Measurements from ENCODE around the gene FKBP2. TPM values are rescaled to one million over a fixed set of nuclear protein-coding genes. Genes with fewer than 3 reads are reported as not detected.
A peak's percentile ranks its signal among the peaks of the same experiment; 100 is the strongest.

Gene FKBP2
- total and polyA plus RNA-seq, 2 of the 13 experiments (the other 11 are each of a cell fraction or from before 2014, with no cell fraction given), result 30.1 to 53.3 TPM

DNA sequence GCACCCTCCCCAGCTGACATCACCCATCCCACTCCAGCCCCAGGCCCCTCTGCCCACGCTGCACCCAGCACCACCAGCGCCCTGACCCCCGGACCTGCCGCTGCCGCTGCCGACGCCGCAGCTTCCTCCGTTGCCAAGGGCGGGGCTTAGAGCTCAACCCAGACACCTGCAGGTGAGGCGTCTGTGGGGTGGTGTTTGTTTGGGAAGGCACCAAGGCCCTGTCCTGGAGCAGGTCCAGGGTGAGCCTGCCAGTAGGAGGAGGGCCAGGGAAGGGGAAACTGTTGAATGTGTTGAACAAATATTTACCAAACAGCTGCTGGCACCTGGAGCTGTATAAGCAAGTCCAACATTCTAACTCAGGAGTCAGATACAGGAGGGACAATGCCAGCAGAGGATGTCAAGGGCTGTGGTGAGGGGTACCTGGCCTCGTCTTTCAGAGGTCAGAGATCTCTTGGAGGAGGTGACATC is 3.4 kb upstream of the FKBP2 start (continued):
- TF ChIP-seq, protein P1, sequence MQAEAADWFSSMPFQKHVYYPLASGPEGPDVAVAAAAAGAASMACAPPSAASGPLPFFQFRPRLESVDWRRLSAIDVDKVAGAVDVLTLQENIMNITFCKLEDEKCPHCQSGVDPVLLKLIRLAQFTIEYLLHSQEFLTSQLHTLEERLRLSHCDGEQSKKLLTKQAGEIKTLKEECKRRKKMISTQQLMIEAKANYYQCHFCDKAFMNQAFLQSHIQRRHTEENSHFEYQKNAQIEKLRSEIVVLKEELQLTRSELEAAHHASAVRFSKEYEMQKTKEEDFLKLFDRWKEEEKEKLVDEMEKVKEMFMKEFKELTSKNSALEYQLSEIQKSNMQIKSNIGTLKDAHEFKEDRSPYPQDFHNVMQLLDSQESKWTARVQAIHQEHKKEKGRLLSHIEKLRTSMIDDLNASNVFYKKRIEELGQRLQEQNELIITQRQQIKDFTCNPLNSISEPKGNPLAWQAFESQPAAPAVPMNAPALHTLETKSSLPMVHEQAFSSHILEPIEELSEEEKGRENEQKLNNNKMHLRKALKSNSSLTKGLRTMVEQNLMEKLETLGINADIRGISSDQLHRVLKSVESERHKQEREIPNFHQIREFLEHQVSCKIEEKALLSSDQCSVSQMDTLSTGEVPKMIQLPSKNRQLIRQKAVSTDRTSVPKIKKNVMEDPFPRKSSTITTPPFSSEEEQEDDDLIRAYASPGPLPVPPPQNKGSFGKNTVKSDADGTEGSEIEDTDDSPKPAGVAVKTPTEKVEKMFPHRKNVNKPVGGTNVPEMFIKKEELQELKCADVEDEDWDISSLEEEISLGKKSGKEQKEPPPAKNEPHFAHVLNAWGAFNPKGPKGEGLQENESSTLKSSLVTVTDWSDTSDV (CRISPR knock-in tag; IDR thresholded peaks at IDR 0.05), result peak; percentile 81; the same call in 1 of the 2 replicates
- TF ChIP-seq, protein P2, sequence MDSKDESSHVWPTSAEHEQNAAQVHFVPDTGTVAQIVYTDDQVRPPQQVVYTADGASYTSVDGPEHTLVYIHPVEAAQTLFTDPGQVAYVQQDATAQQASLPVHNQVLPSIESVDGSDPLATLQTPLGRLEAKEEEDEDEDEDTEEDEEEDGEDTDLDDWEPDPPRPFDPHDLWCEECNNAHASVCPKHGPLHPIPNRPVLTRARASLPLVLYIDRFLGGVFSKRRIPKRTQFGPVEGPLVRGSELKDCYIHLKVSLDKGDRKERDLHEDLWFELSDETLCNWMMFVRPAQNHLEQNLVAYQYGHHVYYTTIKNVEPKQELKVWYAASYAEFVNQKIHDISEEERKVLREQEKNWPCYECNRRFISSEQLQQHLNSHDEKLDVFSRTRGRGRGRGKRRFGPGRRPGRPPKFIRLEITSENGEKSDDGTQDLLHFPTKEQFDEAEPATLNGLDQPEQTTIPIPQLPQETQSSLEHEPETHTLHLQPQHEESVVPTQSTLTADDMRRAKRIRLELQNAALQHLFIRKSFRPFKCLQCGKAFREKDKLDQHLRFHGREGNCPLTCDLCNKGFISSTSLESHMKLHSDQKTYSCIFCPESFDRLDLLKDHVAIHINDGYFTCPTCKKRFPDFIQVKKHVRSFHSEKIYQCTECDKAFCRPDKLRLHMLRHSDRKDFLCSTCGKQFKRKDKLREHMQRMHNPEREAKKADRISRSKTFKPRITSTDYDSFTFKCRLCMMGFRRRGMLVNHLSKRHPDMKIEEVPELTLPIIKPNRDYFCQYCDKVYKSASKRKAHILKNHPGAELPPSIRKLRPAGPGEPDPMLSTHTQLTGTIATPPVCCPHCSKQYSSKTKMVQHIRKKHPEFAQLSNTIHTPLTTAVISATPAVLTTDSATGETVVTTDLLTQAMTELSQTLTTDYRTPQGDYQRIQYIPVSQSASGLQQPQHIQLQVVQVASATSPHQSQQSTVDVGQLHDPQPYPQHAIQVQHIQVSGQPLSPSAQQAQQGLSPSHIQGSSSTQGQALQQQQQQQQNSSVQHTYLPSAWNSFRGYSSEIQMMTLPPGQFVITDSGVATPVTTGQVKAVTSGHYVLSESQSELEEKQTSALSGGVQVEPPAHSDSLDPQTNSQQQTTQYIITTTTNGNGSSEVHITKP (CRISPR knock-in tag; IDR thresholded peaks at IDR 0.05; ENCODE audit: low read depth), result peak; percentile 85
- TF ChIP-seq ZBTB21 (CRISPR knock-in tag; IDR thresholded peaks at IDR 0.05) (no peak), SP1 (IDR thresholded peaks at IDR 0.05) (no peak), SP1 (CRISPR knock-in tag; IDR thresholded peaks at IDR 0.05) (0 out of 2 replicates have a peak, but pooled peaks have one; percentile 28), ZFP1 (CRISPR knock-in tag; IDR thresholded peaks at IDR 0.05) (no peak), POLR2AphosphoS2 (IDR thresholded peaks at IDR 0.05; ENCODE audit: low read depth, low read length) (no peak), IKZF1 (IDR thresholded peaks at IDR 0.05) (no peak), MBD4 (IDR thresholded peaks at IDR 0.05; ENCODE audit: borderline replicate concordance, low read length) (no peak), HIVEP1 (CRISPR knock-in tag; IDR thresholded peaks at IDR 0.05) (peak; percentile 79; the same call in 1 of the 2 replicates), ZSCAN9 (CRISPR knock-in tag; IDR thresholded peaks at IDR 0.05; ENCODE audit: borderline replicate concordance) (peak; percentile 18), ZFX (CRISPR knock-in tag; IDR thresholded peaks at IDR 0.05; ENCODE audit: low read depth) (peak; percentile 72), SMAD9 (CRISPR knock-in tag; IDR thresholded peaks at IDR 0.05) (0 out of 2 replicates have a peak, but pooled peaks have one; percentile 49), SNRNP70 (IDR thresholded peaks at IDR 0.05; ENCODE audit: low read depth, low read length) (no peak), DNMT1 (CRISPR knock-in tag; IDR thresholded peaks at IDR 0.05) (no peak)
- TF ChIP-seq, protein P3, sequence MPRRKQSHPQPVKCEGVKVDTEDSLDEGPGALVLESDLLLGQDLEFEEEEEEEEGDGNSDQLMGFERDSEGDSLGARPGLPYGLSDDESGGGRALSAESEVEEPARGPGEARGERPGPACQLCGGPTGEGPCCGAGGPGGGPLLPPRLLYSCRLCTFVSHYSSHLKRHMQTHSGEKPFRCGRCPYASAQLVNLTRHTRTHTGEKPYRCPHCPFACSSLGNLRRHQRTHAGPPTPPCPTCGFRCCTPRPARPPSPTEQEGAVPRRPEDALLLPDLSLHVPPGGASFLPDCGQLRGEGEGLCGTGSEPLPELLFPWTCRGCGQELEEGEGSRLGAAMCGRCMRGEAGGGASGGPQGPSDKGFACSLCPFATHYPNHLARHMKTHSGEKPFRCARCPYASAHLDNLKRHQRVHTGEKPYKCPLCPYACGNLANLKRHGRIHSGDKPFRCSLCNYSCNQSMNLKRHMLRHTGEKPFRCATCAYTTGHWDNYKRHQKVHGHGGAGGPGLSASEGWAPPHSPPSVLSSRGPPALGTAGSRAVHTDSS (CRISPR knock-in tag; conservative IDR thresholded peaks at IDR 0.05), result no peak
- TF ChIP-seq, protein P4, sequence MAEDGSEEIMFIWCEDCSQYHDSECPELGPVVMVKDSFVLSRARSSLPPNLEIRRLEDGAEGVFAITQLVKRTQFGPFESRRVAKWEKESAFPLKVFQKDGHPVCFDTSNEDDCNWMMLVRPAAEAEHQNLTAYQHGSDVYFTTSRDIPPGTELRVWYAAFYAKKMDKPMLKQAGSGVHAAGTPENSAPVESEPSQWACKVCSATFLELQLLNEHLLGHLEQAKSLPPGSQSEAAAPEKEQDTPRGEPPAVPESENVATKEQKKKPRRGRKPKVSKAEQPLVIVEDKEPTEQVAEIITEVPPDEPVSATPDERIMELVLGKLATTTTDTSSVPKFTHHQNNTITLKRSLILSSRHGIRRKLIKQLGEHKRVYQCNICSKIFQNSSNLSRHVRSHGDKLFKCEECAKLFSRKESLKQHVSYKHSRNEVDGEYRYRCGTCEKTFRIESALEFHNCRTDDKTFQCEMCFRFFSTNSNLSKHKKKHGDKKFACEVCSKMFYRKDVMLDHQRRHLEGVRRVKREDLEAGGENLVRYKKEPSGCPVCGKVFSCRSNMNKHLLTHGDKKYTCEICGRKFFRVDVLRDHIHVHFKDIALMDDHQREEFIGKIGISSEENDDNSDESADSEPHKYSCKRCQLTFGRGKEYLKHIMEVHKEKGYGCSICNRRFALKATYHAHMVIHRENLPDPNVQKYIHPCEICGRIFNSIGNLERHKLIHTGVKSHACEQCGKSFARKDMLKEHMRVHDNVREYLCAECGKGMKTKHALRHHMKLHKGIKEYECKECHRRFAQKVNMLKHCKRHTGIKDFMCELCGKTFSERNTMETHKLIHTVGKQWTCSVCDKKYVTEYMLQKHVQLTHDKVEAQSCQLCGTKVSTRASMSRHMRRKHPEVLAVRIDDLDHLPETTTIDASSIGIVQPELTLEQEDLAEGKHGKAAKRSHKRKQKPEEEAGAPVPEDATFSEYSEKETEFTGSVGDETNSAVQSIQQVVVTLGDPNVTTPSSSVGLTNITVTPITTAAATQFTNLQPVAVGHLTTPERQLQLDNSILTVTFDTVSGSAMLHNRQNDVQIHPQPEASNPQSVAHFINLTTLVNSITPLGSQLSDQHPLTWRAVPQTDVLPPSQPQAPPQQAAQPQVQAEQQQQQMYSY (CRISPR knock-in tag; IDR thresholded peaks at IDR 0.05), result no peak
- TF ChIP-seq, protein P5, sequence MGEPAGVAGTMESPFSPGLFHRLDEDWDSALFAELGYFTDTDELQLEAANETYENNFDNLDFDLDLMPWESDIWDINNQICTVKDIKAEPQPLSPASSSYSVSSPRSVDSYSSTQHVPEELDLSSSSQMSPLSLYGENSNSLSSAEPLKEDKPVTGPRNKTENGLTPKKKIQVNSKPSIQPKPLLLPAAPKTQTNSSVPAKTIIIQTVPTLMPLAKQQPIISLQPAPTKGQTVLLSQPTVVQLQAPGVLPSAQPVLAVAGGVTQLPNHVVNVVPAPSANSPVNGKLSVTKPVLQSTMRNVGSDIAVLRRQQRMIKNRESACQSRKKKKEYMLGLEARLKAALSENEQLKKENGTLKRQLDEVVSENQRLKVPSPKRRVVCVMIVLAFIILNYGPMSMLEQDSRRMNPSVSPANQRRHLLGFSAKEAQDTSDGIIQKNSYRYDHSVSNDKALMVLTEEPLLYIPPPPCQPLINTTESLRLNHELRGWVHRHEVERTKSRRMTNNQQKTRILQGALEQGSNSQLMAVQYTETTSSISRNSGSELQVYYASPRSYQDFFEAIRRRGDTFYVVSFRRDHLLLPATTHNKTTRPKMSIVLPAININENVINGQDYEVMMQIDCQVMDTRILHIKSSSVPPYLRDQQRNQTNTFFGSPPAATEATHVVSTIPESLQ (CRISPR knock-in tag; conservative IDR thresholded peaks at IDR 0.05), result no peak

Data from HepG2 (cell line).